GM18867 (cell line): ENCODE measurements around the gene GPR87.

Source experiments
- ATAC-seq: cut with Tn5 transposase; IDR thresholded peaks from one replicate; pipeline ENCODE4 v1.9.1; 2021; ENCODE audit warnings: mild to moderate bottlenecking, moderate library complexity; ENCODE audit not compliant: unreplicated experiment

GPR87 gene, protein sequence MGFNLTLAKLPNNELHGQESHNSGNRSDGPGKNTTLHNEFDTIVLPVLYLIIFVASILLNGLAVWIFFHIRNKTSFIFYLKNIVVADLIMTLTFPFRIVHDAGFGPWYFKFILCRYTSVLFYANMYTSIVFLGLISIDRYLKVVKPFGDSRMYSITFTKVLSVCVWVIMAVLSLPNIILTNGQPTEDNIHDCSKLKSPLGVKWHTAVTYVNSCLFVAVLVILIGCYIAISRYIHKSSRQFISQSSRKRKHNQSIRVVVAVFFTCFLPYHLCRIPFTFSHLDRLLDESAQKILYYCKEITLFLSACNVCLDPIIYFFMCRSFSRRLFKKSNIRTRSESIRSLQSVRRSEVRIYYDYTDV

DNA sequence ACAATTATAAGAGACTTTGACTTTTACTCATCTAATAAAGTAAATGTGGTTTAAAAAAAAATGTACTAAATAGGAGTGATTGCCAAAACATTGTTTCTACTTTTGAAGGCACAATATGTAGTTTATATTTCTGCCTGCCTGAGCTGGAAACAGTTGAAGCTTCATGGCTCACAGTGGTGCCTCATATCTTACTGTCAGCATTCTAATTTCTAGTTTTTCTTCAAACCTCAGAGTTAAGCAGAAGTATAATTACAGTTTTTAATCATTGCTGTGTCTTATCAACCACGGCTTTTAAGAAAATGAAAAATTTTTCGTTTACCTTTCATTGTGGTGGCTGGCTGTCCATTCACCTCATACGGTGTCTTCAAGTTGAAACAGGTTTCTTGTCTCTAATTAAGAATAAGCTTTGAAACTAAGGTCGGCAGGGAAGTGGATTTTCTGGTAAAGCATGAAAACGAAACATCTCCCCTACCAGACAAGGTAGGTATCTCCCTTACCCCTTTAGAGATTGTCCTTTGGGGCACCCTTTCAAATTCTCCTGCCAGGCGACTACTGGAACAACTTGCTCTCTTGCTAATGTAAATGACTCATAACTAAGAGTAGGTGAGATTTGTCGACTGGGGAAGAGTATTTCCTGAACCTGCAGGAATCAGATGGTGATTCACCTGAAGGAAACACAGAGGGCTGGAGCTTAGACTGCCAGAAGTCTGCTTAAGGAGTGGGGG, at the start of gene GPR87:
GPR87 (minus strand) TSS at position 554 of the 725 bp plus-strand sequence. CDS start 16,720 bp downstream, outside the sequence.
- ATAC-seq: no peak

DNA sequence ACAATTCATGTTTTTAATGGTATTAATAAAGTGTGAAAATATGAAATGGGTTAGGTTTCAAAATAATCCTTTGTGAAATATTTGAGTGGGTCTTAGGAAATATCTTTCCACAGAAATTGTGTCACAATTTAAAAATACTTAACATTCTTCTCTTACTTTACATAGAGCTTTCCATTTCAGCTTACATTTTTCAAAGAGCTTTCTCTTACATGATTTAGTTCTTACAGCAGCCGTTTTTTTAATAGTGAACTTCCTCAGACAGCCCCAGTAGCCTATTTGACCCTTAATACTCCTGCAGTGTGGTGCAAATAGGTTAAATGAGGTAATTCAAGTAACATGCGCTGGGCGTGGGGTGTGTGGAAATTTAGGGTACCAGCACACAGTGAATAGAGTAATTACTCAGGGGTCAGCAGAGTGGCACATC, 46.1 kb upstream of the GPR87 start:
- ATAC-seq: no peak

DNA sequence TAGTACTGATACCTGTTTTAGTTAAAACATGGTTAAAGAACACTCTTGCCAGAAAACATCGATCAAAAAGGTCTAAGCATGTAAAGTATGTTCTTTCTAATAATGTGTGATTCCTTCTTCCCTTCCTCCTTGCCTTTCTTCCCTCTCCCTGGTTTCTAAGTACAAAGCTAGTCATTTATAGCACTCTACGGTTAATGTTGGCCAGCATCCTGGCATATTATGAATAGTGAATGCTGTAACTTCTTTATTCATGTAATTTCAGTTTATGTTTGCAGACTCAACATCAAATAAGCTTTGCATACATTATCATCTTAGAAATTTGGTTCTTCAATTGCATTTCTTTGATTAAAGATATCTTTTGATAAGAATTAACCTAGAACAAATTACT, 40.8 kb upstream of the GPR87 start:
- no peak for ATAC-seq

DNA sequence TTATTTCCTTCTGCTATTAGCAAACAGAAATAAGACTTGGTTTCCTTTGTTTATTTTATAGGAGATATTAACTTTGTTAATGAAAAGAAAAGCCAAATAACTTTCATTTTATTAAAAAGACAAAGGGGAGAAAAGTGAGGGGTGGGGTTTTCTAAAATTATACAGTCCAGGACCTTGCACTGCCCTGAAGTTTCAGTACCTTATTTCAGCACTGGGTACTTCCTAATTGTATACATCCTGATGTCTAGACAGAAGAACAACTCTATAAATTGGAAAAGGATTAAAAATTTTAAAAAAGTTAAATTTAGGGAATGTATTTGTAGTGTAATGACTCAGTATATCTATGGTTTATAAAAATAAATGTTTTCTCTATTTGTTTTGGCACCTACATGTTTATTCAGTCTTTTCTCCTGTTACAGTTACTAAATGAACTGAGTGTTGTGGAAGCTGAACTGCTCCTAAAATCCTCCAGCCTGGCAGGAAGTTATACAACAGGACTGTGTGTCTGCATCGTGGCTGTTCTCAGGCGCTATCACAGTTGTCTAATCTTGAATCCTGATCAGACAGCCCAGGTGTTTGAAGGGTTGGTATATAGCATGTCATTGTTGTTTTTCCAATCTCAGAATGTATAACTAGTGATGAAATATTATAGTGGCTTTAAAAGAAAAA, 40.3 kb upstream of the GPR87 start:
- no peak for ATAC-seq

DNA sequence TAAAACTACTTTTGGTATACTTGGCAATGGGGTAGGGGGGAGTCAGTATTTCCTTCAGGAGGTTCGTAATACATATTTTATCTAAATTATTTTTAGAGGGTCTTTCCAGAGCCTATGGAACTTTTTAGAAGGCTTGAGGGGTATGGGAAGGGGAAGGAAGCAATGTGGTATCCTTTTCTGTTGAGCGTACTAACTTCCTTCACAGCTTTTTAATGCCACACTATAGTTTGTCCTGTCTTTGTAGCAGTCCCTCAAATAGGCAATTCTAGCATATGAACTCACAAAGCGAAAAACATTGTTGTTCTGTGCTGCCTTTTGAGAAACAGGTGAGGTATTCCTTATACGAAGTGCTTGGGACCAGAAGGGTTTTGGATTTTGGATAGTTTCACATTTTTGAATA, 35.0 kb upstream of the GPR87 start:
- ATAC-seq: peak; percentile 35

DNA sequence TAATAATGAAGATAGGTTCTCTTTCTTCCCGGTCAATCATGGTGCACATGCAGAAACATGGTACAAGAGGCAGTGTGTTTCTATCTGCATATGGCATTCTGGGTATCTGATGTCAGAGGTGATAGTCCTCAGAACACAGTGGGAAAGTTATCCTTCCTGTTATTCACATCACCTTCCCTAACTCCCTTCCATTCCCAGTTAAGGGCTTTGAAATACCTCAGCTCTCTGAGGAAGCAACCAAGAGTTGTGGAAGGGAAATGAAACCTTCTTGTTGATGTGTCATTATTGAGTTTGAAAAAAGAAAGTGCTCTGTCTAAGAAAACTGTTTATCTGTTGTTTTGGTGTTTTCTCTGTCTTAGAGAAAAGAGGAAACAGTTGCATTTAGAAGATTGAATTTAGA, 34.6 kb upstream of the GPR87 start:
- ATAC-seq: peak; percentile 94

DNA sequence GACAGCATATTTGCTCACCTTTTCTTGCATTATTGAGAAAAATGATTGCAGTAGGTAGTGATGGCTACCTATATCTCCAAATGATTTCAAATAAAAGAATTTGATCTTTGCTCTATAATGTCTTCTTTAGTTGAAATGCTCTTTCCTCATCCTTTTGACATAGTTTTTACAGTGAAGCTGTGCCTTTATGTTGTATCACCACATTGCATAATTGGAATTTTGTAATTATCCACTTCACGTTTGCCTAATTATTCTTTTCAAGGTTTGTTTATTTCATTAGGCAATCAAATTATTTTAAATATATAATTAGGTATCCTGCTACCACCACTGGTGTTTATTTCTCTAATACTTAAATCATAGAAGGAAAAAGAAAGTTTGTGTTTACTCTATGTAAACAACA, 34.0 kb upstream of the GPR87 start:
- no peak for ATAC-seq

DNA sequence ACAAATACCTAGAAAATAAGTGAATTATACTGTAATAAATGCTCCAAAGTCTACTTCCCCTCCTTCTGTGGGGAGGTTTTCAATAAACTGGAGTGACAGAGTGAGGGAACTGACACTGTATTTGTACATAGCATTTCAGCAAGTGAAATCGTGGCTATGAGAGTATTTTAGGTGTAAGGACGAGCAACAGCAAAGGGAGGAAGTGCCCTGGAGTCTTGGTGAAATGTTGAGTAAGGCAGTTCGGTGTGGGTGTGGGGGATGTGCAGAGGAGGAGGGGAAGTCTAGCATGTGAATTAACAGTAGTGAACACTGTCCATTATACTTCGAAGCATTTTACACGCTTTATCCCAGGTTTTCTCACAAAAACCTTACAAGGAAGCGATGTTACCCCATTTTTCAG, 30.8 kb upstream of the GPR87 start:
- no peak for ATAC-seq

DNA sequence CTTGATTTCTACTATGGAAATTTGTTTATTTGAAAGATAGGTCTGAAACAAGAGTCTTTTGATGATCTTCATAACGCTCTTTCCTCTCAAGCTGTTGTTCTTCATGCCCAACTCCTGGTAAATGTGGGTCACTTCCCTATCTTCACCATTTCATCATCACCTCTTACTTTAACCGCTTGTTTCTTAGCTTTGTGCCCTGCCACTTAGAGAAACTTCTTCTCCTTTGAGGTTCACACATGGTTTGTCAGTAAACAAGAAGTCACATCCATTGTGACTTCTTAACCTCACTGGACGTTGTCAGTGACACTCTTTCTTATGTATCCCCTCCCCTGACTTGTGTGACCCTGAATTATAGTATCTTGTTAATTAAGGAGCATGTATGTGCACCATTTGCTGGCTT, 29.7 kb upstream of the GPR87 start:
- no peak for ATAC-seq

DNA sequence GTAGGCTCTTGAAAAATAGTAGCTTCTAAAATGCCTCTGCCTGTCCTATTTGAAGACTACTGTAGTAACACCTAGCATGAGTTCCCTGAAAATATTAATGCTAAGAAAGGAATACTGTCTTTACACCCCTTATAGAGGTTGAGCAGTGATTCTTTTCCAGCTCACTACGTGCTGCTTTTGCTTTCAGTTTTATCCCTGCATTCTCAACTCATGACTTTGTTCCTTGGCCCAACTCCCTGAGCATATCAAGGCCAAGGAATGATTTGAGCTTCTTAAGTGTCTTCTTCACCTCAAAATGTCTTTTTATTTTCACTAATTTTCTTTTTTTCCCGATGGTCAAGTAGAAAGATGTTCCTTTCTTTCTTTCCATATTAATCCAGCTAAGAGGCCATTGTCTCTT, 29.2 kb upstream of the GPR87 start:
- ATAC-seq: no peak

DNA sequence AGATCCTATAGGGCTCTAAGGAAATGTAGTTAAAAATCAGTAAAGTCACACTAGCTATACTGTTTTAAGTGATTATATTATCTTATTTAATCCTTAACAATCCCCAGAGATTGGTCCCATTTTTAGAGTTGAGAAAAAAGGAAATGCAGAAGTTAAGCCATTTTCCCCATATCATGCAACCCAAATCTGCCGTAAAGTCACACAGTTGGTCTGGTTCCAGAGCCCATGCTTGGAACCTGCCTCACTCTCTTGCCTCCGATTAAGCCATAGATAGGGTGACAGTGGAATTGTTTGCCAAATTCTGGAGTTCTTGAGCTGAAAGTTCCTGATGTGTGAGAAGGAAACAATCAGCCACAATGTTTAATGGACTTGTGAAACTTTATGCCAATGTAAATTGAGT, 15.1 kb upstream of the GPR87 start:
- no peak for ATAC-seq

DNA sequence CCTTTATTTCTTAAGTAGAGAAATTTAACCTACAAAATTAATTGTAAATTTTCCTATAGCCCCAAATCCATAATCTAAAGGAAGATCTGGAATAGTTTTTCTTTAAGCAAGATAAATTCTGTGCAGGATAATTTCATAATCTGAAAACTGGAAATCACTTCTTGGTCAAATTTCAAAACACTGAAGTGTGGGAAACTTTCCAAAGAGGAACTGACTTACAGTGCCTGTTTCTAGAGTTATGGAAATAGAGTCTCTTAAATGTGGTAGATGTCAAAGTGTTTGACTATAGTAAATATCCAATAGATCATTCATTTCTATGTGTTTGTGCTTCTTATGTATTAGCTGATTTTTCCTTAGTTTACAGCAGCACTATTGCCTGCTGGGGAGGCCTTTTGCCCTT, 14.3 kb upstream of the GPR87 start:
- no peak for ATAC-seq

DNA sequence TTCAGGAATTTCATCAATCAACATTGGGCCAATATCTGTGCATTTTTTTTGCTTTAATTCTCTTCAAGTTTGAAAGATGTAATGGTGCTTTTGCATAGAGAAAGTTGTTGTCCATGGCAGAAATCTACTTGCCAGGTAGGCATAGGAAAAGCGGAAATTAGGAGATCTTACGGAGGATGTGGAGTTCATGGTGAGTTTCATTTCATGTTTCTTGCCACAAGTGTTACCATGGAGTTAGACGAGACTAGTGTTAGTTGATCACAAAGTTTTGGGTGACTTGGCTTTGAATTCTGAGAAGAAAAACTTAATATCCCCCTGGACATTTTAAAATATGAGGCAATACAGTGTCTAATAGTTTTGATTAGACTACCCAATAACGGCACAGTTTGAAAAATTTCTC, 13.8 kb upstream of the GPR87 start:
- no peak for ATAC-seq

DNA sequence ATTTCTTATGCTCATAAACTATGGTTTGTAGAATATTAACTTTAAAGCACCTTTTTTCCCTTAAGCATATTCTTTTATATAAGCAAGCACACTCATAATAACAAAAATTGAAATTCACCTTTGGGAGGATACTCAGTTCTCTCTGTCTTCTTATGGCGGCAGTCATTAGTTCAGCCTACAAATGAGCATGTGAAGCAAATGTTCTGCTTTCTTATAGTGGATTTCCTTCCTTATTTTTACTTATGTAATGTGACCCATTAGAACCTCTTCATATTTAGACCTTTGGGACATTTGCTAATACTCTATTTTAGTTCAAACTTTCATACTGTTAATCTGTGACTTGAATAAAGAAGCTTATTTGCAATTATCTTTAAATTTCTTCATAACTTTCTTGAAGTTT, 12.7 kb upstream of the GPR87 start, which contains the start of gene P2RY13:
P2RY13 (minus strand) TSS at position 187 of the 400 bp plus-strand sequence; CDS start at position 166, 21 bp downstream.
- ATAC-seq: no peak

DNA sequence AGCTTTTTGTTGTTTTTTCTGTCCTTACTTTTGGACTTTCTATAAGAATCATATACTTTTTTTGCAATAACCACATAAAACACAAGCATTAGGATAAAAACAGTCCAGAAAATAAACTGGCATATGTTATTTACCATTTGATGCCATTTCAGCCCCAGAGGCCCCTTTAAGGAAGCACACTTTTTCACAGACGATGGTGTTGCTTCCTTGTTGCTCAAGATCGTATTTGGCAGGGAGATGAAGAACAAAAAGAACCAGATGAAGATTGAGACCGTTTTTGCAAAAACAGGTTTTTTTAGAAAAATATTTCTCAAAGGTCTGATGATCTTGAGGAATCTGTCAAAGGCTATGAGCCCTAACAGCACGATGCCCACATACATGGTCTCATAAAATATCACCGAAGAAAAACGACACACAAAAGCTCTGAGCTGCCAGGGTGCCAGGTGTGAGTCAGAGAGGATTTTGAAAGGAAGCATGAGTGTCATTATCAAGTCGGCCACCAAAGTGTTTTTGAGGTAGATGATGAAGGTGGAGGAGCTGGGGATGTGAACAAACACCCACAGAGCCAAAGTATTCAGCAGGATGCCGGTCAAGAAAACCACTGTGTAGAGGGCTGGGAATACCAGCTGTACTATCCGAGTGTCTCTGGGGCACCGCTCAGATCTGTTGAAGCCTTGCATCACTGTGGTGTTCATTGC, 11.8 kb upstream of the GPR87 start:
- no peak for ATAC-seq

DNA sequence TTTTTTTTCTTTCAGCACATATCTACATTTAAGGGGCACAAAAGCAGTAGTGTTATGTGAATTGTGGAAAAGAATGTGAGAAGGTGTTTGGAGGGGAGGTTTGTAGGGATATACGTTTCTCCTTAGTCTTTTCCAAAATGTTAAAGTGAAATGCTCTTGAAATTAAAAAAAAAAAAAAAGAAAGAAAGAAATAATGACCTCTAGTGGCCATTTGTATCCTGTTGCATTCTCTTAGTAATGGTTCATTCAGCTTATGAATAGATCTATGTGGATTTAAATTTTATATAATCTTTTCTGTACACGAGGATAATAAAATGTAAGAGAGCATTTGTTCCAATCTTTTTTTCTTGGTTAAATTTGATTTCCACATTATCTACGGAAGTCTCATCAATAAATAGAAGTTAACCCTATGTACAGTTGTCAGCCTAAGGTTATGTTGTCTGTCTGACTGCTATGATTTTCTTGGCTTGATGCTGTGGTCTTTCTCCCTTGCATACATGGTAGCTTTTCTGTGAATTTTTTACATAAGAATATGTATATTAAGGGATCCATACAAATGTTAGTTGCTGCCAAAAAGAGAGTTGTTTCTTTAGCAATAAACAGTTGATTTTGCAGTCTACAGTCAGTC, 11.1 kb upstream of the GPR87 start:
- ATAC-seq: no peak

DNA sequence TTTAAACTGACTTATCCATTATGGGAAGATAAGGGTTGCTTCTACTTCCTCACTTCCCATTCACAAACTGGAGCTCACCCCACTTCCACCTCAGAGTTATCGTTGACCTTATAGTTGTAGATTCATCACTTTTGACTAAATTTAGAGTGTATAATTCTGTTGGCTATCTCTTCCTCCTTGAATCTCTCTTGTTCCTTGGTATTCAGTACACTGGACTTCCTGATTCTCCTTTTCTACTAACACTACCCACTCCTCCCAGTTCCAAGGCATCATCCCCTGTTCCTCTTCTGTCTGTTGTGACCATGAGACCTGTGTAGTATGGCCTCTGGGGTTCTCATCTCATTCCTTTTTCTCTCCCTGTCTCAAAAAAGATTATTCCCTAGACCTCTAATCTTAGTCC, 5.9 kb upstream of the GPR87 start:
- no peak for ATAC-seq

DNA sequence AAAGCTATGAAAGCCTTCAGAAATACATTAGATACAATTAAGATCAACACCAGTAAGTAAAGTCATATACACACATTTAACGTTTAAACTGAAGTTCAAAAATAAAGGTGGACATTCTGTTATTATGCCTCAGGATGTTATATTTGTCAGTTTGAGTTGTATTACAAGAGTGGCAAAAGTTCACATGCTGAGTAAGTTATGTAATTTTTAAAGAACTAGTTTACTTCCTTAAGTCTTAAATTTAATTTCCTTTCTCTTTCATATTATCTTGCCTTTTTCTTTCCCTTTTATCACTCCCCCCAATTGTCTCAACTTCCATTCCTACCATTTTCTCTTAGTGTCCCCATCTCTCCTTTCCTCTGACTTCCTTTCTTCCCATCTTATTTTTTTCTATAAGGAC, 4.9 kb upstream of the GPR87 start:
- no peak for ATAC-seq

DNA sequence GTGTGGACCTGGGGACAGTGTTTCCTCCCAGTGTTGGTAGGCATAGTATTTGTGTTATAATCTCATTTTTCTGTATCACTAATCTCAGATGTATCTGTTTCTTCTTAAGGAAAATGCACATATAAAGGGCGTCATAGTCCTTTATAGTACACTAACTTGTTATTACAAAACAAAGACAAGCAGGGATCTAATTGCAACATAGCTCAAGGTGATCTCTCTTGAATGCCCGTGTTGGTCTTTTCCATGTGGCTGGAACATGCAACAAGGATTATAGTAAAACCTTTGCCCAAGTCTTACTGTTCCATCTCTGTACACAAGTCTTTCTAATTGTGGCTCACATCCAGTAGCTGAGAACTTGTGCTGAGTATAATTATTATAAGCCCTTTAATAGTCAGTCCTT, 3.5 kb upstream of the GPR87 start:
- no peak for ATAC-seq

DNA sequence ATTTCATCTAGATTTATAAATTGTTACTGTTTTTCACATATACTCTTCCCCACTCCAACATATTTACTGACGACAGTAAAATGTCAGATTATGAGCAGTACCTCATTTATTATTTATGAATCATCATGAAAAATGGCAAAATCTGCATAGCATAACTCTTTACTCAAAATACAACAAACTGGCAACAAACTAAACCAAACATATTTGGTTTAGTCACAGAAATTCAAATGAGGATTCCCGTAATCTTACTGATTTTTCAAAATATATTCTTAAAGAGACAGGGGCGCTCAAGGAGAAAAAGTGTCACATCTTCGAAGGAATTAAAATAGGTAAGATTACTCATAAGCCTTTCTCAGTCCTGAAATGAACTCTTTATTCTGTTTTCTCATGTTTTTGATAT, 3.0 kb upstream of the GPR87 start:
- ATAC-seq: no peak

DNA sequence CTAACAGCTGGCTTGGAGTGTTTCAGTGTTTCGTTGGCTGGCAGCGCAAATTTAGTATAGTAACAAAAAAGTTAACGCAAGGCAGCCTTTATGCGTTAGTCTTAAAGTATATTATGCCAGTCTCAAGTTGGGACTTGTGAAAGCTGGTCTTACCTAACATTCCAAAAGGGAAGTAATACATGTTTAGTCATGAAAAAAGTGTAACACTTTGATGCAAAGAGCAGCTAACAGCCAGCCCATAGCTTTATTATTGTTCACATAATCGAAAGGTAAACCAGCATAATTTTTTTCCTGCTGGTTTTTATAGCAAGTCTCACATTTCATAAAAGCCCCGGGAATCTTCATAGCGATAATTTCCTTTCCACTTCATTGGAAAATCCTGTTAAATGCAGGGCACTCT, 2.4 kb upstream of the GPR87 start:
- no peak for ATAC-seq
